Duodenal mucosa (tissue), 2 donors: Measurements from ENCODE around the gene TTLL10.

Source experiments
- H3K27ac ChIP-seq: one replicate; pipeline ENCODE4 v1.7.0; 2013; ENCODE audit warnings: low read depth, low read length
- H3K27me3 ChIP-seq, 2 donors: one replicate each; pipeline ENCODE4 v1.7.0; 2013; ENCODE audit warnings: low read length in 2 of 2, control low read depth in 1 of 2; ENCODE audit not compliant: insufficient read depth in 2 of 2, control insufficient read depth in 1 of 2
- H3K36me3 ChIP-seq, 2 donors: one replicate each; pipeline ENCODE4 v1.7.0; 2013; ENCODE audit warnings: low read length in 2 of 2, control low read depth in 1 of 2; ENCODE audit not compliant: insufficient read depth in 2 of 2, control insufficient read depth in 1 of 2
- H3K4me1 ChIP-seq, 2 donors: one replicate each; pipeline ENCODE4 v1.7.0; 2013; ENCODE audit warnings: low read length in 2 of 2, control low read depth in 1 of 2; ENCODE audit not compliant: insufficient read depth in 2 of 2, control insufficient read depth in 1 of 2
- H3K4me3 ChIP-seq, 2 donors: one replicate each; pipeline ENCODE4 v1.7.0; 2013; ENCODE audit warnings: low read length in 2 of 2, low read depth in 1 of 2
- H3K9ac ChIP-seq, 2 donors: one replicate each; pipeline ENCODE4 v1.7.0; 2013; ENCODE audit warnings: low read length in 2 of 2, low read depth in 1 of 2
- H3K9me3 ChIP-seq, 2 donors: one replicate each; pipeline ENCODE4 v1.7.0; 2013; ENCODE audit warnings: low read length in 2 of 2, control low read depth in 1 of 2; ENCODE audit not compliant: control insufficient read depth in 1 of 2

The TTLL10 gene

GRCh38 chr1:1179346-1179982, 5.8 kb downstream of the TTLL10 start:
- H3K4me3 ChIP-seq: no peak overlapping the region
- no peaks in the 10 kb centered on the region for H3K27me3 ChIP-seq
- H3K9me3 ChIP-seq: no peaks in the 10 kb centered on the region
- no peaks in the 10 kb centered on the region for H3K36me3 ChIP-seq
- H3K27ac ChIP-seq: no peak overlapping the region
- H3K4me1 ChIP-seq: no peaks in the 10 kb centered on the region
- H3K9ac ChIP-seq: no peak overlapping the region

DNA sequence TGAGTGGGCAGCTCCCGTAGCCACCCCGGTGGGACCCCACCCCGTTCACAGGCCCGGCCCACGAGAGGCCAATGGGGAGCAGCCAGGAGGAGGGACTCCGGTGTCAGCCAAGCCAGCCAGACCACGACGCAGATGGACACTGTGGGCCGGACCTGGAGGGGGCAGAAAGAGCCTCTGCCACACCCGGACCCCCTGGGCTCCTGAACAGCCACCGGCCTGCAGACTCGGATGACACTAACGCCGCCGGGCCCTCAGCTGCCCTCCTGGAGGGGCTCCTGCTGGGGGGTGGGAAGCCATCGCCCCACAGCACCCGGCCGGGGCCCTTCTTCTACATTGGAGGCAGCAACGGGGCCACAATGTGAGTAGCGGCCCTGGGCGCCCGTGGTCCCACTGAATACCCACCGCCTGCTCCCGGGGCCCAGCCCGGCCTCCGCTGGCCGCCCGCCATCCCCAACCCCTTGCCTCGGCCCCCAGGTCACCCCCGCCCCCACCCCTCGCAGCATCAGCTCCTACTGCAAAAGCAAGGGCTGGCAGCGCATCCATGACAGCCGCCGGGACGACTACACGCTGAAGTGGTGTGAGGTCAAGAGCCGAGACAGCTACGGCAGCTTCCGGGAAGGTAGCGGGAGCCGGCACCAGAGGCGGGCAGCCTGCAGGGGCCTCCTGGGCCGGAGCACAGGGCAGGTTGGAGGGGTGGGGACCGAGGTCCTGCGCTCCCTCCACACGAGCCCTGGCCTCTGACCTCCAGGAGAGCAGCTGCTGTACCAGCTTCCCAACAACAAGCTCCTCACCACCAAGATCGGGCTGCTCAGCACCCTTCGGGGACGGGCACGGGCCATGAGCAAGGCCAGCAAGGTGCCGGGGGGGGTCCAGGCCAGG, 6.5 kb downstream of the TTLL10 start:
- Histone ChIP-seq H3K4me3 (no peak overlapping the region), H3K27ac (no peak overlapping the region), H3K4me1 (no peaks in the 10 kb centered on the region), H3K27me3 (no peaks in the 10 kb centered on the region), H3K9me3 (no peaks in the 10 kb centered on the region), H3K9ac (no peak overlapping the region), H3K36me3 (no peaks in the 10 kb centered on the region)

DNA sequence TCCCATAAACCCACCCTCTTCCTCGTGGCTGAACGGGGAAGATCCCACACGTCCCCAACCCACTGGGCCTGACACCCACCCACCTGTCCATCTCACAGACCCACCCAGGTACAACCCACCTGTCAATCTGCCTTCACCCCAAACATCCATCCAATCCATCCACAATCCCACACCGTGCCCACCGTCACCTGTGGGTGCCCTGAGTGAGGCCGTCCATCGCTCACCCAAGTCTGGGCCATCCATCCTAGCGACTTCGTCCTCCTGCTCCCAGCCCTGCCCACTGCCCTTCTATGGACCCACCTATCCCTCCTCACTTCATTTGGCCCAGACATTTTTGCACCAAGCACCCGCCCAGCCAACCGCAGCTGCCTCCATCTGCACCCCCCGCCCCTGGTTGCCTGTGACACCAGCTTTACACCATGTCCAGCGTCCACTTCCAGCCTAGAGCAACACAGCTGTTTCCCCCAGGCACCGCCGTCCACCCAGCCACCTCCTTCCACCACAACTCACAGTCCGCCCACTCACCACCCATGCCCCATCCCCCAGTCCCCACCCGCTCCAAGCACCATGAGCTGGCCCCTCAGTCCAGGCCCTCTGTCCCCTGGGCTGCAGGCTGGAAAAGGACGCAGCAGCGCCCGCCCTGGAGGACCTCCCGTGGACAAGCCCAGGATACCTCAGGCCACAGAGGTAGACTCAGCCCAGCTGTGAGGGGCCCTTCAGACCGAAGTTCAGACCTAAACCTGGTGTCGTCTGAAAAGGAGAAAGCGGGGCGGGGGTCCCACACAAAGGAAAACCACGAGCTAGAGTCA, 7.7 kb downstream of the TTLL10 start:
- H3K4me1 ChIP-seq: no peaks in the 10 kb centered on the region
- no peak overlapping the region for H3K9ac ChIP-seq
- H3K27me3 ChIP-seq: no peaks in the 10 kb centered on the region
- no peak overlapping the region for H3K27ac ChIP-seq
- no peaks in the 10 kb centered on the region for H3K36me3 ChIP-seq
- H3K4me3 ChIP-seq: no peak overlapping the region
- no peaks in the 10 kb centered on the region for H3K9me3 ChIP-seq

DNA sequence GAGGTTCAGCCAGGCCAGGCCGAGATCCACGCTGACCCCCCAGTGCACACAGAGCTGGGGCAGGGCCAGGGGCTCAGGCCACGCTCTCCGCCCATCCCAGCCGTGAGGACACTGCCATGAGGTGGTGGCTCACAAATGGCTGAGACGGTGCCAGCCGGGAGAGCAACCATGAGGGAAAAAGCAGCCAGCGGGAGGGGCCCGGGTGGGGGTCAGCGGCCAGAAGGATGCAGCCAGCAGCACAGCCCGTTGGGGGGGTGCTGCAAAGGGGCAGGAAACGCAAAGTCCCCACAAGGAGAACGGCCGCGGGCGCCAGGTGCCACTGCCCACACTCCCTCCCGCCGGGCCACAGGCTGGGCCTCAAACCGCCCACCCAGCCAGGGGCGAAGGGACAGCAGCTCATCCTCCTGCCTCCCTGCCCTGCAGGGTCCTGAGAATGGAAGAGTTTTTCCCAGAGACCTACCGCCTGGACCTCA, 8.3 kb downstream of the TTLL10 start:
- Histone ChIP-seq H3K27ac (no peak overlapping the region), H3K9me3 (no peaks in the 10 kb centered on the region), H3K4me3 (no peak overlapping the region), H3K27me3 (no peaks in the 10 kb centered on the region), H3K9ac (no peak overlapping the region), H3K36me3 (no peaks in the 10 kb centered on the region), H3K4me1 (no peaks in the 10 kb centered on the region)

DNA sequence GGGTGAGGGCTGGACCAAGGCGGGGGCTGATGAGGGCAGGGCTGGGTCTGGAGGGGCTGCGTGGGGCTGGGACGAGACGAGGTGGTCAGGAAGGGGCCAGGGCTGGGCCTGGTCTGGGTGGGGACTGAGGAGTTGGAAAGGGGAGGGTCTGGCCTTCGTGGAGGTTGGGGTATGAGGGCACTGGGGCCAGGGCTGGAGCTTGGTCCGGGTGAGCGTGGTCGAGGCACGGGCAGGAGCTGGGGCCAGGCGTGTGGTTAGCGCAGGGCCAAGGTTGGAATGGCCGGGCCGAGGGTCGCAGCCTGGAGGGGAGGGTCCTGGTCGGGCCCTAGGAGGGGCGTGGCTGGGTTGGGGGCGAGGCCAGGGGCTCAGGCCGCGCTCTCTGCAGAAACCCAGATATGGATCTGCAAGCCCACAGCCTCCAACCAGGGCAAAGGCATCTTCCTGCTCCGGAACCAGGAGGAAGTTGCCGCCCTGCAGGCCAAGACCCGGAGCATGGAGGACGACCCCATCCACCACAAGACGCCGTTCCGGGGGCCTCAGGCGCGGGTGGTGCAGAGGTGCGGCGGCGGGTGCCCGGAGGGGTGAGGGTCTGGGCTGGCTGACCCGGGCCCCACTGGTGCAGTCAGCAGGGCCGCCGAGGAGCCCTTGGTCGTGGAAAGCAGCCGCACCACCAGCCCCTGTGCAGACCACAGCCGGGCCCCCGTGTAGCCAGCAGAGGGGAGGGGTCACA, 9.0 kb downstream of the TTLL10 start:
- Histone ChIP-seq H3K9ac (no peak overlapping the region), H3K4me3 (no peak overlapping the region), H3K36me3 (no peaks in the 10 kb centered on the region), H3K4me1 (no peaks in the 10 kb centered on the region), H3K27ac (no peak overlapping the region), H3K9me3 (no peaks in the 10 kb centered on the region), H3K27me3 (no peaks in the 10 kb centered on the region)

DNA sequence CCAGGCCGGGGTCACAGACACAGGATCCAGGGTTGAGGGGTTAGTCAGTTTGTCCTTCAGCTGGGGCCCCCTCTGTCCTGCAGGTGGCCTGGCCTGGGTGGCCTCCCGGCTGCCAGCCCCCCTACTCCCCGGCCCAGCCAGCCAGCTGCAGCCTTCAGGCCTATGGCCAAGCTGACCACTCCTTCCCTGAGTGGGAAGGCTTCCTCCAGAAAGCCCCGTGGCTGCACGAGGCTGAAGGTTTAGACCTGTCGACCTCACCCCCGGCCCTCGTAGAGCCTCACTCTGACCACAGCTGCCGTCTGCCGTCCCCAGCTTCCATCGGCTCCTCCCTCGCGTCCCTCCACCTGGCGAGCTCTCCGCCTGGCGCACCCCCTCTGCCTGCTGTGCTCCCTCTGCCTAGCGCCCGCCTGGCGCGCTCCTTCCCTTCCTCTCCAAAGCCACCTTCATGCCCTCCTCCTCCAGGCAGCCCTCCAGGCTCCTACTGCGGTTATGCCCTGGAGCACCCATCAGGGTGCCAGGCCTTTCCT, 9.6 kb downstream of the TTLL10 start:
- no peaks in the 10 kb centered on the region for H3K36me3 ChIP-seq
- H3K4me1 ChIP-seq: no peaks in the 10 kb centered on the region
- H3K27ac ChIP-seq: no peak overlapping the region
- no peak overlapping the region for H3K9ac ChIP-seq
- no peak overlapping the region for H3K4me3 ChIP-seq
- no peaks in the 10 kb centered on the region for H3K9me3 ChIP-seq
- H3K27me3 ChIP-seq: no peaks in the 10 kb centered on the region

DNA sequence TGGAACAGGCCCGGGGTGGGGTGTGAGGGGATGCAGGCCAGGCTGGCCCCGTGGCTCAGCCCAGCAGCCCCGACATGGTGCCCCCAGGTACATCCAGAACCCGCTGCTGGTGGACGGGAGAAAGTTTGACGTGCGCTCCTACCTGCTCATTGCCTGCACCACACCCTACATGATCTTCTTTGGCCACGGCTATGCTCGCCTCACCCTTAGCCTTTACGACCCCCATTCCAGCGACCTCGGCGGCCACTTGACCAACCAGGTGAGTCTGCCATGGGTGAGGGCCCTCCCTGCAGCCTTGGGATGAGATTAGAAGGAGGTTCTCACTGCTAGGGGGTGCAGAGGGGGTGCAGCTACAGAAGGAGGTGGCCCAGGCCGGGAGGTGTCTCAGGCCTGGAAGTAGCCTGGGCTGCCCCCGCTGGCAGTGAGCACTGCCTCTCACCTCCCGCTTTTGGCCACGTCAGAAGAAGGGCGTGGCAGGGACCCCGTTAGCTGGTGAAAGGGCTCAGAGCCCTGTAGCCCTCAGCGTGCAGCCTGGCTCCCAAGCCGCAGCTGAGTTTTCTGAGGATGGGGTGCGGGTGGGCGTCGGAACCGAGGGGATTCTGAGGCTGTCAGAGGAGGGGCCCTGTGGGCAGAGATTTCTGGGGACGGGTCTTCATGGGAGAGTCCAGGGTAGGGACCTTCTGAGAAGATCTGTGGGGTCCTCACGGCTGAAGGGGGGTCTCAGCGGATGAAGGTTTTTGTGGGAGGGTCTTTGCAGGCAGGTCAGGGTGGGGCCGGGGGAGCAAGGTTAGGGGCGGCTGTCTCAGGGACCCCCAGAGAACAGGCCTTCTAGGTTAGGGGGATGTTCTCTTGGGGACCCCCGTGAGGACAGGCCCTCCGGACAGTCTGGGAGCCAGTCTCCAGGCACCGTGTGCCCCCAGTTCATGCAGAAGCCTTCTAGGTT, 10.4 kb downstream of the TTLL10 start:
- Histone ChIP-seq H3K9ac (no peak overlapping the region), H3K9me3 (no peaks in the 10 kb centered on the region), H3K4me1 (no peaks in the 10 kb centered on the region), H3K27me3 (no peaks in the 10 kb centered on the region), H3K27ac (no peak overlapping the region), H3K36me3 (no peaks in the 10 kb centered on the region), H3K4me3 (no peak overlapping the region)

DNA sequence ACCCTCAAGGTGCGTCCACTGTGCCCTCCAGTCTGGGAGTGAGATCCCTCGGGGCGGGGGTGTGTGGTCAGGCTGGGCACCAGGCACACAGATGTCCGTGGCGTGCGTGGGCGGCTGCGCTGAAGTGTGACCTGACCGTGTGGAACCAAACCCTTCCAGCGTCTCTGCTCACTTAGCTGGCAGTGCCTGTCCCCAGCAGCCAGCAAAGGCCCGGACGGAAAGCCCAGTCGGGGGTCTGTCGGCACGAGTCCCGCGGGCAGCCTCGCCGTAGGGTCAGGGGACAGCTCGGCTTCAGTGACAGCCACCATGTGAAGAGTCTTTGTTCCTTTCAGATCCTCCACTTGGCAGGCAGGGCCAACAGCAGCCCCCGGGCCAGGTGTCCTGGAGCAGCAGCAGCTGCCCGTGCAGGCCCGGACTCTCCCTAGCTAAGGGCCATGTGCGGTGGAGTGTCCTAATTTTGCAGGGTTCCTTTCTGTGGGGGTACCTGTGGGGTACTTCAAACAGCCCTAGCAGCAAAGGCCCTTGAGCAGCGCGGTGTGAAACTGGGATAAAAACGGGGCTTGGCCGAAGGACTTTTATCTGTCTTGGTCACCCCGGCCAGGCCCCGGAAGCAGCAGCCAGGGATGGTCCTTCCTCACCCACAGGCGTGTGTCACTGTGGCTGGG, 11.6 kb downstream of the TTLL10 start:
- Histone ChIP-seq H3K4me1 (no peaks in the 10 kb centered on the region), H3K27me3 (no peaks in the 10 kb centered on the region), H3K4me3 (no peak overlapping the region), H3K36me3 (no peaks in the 10 kb centered on the region), H3K9me3 (no peaks in the 10 kb centered on the region), H3K27ac (no peak overlapping the region), H3K9ac (no peak overlapping the region)
